ENCODE data around the gene SS18L1.
A peak's percentile ranks its signal among the peaks of the same experiment; 100 is the strongest.

DNA sequence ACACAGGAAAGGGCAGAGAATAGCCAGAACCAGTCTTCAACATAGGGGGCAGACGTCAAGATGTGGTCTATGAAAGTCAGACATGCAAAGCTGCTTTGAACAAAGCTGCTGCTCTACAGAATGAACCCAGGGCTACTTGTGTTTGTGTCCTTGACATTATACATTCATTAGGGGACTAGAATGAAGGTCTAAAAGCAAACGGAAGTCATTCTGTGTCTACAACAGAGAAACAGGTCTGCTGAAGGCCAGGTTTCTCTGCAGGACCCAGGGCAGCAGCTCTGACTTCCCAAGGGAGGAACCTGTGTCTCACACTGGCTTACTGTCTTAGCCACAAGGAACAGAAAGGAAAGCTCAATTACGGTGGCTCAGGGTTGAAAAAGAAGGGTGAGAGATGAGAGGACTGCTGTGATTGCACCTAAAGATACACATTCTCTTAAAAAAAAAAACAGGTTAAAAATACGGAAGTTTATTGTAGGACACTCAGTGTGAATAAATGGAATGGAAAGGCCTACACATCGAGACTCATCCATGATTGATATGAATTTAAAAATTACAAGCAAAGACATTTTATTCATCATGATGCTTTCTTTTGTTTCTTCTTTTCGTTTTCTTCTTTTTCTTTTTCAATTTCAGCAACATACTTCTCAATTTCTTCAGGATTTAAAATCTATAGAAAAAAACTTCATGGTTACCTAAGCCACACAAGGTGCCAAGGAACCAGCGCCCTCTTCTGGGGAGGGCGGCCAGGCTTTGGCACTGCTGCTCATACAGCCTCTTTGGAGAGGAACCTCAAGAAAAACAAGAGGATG, 7.1 kb upstream of the SS18L1 start:
- TF ChIP-seq EP300 (IDR thresholded peaks at IDR 0.05; ENCODE audit: low read depth): no peak
- TF ChIP-seq, protein P1, sequence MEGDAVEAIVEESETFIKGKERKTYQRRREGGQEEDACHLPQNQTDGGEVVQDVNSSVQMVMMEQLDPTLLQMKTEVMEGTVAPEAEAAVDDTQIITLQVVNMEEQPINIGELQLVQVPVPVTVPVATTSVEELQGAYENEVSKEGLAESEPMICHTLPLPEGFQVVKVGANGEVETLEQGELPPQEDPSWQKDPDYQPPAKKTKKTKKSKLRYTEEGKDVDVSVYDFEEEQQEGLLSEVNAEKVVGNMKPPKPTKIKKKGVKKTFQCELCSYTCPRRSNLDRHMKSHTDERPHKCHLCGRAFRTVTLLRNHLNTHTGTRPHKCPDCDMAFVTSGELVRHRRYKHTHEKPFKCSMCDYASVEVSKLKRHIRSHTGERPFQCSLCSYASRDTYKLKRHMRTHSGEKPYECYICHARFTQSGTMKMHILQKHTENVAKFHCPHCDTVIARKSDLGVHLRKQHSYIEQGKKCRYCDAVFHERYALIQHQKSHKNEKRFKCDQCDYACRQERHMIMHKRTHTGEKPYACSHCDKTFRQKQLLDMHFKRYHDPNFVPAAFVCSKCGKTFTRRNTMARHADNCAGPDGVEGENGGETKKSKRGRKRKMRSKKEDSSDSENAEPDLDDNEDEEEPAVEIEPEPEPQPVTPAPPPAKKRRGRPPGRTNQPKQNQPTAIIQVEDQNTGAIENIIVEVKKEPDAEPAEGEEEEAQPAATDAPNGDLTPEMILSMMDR (IDR thresholded peaks at IDR 0.05): peak; percentile 69 to 78 (median 73)
- peak in 1 of 3 donors; percentile 16 for TF ChIP-seq POLR2AphosphoS5 (IDR thresholded peaks at IDR 0.05)
- TF ChIP-seq POLR2A (IDR thresholded peaks at IDR 0.05): no peak
